GM23338 (cell line): Measurements from ENCODE around the gene BRD7. TPM values are rescaled to one million over a fixed set of nuclear protein-coding genes. Genes with fewer than 3 reads are reported as not detected.

Source experiments
- ATAC-seq: fragments of 200-7000 bp; cut with Tn5 transposase; 3 replicates; pipeline ENCODE4 v1.9.1; 2020
- DNase-seq: peaks from one replicate; pipeline ENCODE4 v3.0.0-alpha.2; 2015; ENCODE audit warnings: low spot score
- H2AFZ ChIP-seq: fragments of 200-600 bp; sonication (generic); 2 replicates; pipeline ENCODE4 v1.8.0; 2016; ENCODE audit warnings: antibody characterized with exemption, mild to moderate bottlenecking, moderate library complexity
- H3F3A ChIP-seq: fragments of 200-600 bp; sonication (generic); replicated peaks from 2 replicates; pipeline ENCODE4 v1.8.0; 2017; ENCODE audit warnings: antibody characterized with exemption, mixed run types, low read depth
- H3K27ac ChIP-seq: fragments of 200-600 bp; sonication (generic); 2 replicates; pipeline ENCODE4 v1.6.1; 2016; ENCODE audit warnings: low read depth
- H3K27me3 ChIP-seq: fragments of 200-600 bp; sonication (generic); 2 replicates; pipeline ENCODE4 v1.8.0; 2016; ENCODE audit warnings: mild to moderate bottlenecking, mixed run types, moderate library complexity; ENCODE audit not compliant: insufficient read depth
- H3K36me3 ChIP-seq: fragments of 200-600 bp; sonication (generic); 2 replicates; pipeline ENCODE4 v1.8.0; 2016; ENCODE audit warnings: mild to moderate bottlenecking; ENCODE audit not compliant: insufficient read depth
- H3K4me1 ChIP-seq: fragments of 200-600 bp; sonication (generic); 2 replicates; pipeline ENCODE4 v1.8.0; 2016; ENCODE audit warnings: mild to moderate bottlenecking, moderate library complexity; ENCODE audit not compliant: insufficient read depth
- H3K4me2 ChIP-seq: fragments of 200-600 bp; sonication (generic); 2 replicates; pipeline ENCODE4 v1.7.1; 2017; ENCODE audit warnings: mixed run types
- H3K4me3 ChIP-seq: fragments of 200-600 bp; sonication (generic); 2 replicates; pipeline ENCODE4 v1.6.1; 2016; ENCODE audit warnings: mixed run types
- H3K79me2 ChIP-seq: fragments of 200-600 bp; sonication (generic); replicated peaks from 2 replicates; pipeline ENCODE4 v1.8.0; 2017; ENCODE audit warnings: mild to moderate bottlenecking; ENCODE audit not compliant: insufficient read depth
- H3K9me2 ChIP-seq: fragments of 200-600 bp; sonication (generic); 2 replicates; pipeline ENCODE4 v1.8.0; 2017; ENCODE audit not compliant: insufficient read depth
- H4K20me1 ChIP-seq: fragments of 200-600 bp; sonication (generic); replicated peaks from 2 replicates; pipeline ENCODE4 v1.8.0; 2017; ENCODE audit warnings: mild to moderate bottlenecking; ENCODE audit not compliant: insufficient read depth
- H3K27ac Mint-ChIP-seq: 2 replicates; pipeline ENCODE4 v1.8.0; 2020; ENCODE audit warnings: inconsistent platforms, mild to moderate bottlenecking, moderate library complexity, mixed read lengths
- H3K27me3 Mint-ChIP-seq: 3 replicates; pipeline ENCODE4 v1.8.0; 2022; ENCODE audit warnings: low read depth, mild to moderate bottlenecking, moderate library complexity, mixed read lengths, inconsistent platforms; ENCODE audit not compliant: insufficient read depth, poor library complexity
- H3K36me3 Mint-ChIP-seq: 3 replicates; pipeline ENCODE4 v1.8.0; 2021; ENCODE audit warnings: low read depth, mild to moderate bottlenecking, inconsistent platforms, moderate library complexity, mixed read lengths
- H3K4me1 Mint-ChIP-seq: 3 replicates; pipeline ENCODE4 v1.8.0; 2020; ENCODE audit warnings: mild to moderate bottlenecking, inconsistent platforms, mixed read lengths
- H3K4me3 Mint-ChIP-seq: 3 replicates; pipeline ENCODE4 v1.8.0; 2021; ENCODE audit warnings: moderate library complexity, mild to moderate bottlenecking, inconsistent platforms, mixed read lengths
- H3K9me3 Mint-ChIP-seq: 3 replicates; pipeline ENCODE4 v1.8.0; 2020; ENCODE audit warnings: moderate library complexity, mild to moderate bottlenecking, inconsistent platforms, mixed read lengths
- EZH2phosphoT487 ChIP-seq: fragments of 200-600 bp; sonication (generic); IDR thresholded peaks from one replicate; pipeline ENCODE4 v1.8.1; 2018; ENCODE audit warnings: antibody characterized with exemption; ENCODE audit not compliant: unreplicated experiment
- JUNB ChIP-seq: IDR thresholded peaks from one replicate; pipeline ENCODE4 v1.6.1; 2016; ENCODE audit warnings: antibody characterized with exemption; ENCODE audit not compliant: unreplicated experiment
- POLR2AphosphoS5 ChIP-seq: IDR thresholded peaks from 2 replicates; pipeline ENCODE4 v1.6.1; 2016; ENCODE audit warnings: antibody characterized with exemption, low read depth
- STAT1 ChIP-seq: IDR thresholded peaks from one replicate; pipeline ENCODE4 v1.6.1; 2016; ENCODE audit warnings: antibody characterized with exemption; ENCODE audit not compliant: unreplicated experiment
- ZNF331 ChIP-seq: fragments of 250-450 bp; sonication (Bioruptor Pico); IDR thresholded peaks from 2 replicates; pipeline ENCODE4 v1.5.0; 2020; ENCODE audit warnings: low read depth, mild to moderate bottlenecking, moderate library complexity
- polyA plus RNA-seq: library from polyadenylated mRNA; unstranded; fragments of >200 nt; fragmentation: Nextera tagmentation; extraction: Ambion mirVana; gene quantifications from 2 replicates; pipeline ENCODE4 v1.2.1, GENCODE V29; 2016
- total RNA-seq: library from RNA; depleted of rRNA; stranded (reverse); fragments of >200 nt; shearing (Covaris generic); gene quantifications from 2 replicates; pipeline ENCODE4 v1.2.3, GENCODE V29; 2014
- TF ChIP-seq, protein P1 (sequence below): IDR thresholded peaks from one replicate; pipeline ENCODE4 v1.6.1; 2018; ENCODE audit warnings: antibody characterized with exemption; ENCODE audit not compliant: unreplicated experiment
- TF ChIP-seq, protein P2 (sequence below): fragments of 250-450 bp; sonication (Bioruptor Pico); IDR thresholded peaks from 2 replicates; pipeline ENCODE4 v1.5.0; 2020; ENCODE audit warnings: mild to moderate bottlenecking, moderate library complexity

Gene BRD7
- total and polyA plus RNA-seq, 2 experiments from 2014 or later = 93.0 to 149 TPM

DNA sequence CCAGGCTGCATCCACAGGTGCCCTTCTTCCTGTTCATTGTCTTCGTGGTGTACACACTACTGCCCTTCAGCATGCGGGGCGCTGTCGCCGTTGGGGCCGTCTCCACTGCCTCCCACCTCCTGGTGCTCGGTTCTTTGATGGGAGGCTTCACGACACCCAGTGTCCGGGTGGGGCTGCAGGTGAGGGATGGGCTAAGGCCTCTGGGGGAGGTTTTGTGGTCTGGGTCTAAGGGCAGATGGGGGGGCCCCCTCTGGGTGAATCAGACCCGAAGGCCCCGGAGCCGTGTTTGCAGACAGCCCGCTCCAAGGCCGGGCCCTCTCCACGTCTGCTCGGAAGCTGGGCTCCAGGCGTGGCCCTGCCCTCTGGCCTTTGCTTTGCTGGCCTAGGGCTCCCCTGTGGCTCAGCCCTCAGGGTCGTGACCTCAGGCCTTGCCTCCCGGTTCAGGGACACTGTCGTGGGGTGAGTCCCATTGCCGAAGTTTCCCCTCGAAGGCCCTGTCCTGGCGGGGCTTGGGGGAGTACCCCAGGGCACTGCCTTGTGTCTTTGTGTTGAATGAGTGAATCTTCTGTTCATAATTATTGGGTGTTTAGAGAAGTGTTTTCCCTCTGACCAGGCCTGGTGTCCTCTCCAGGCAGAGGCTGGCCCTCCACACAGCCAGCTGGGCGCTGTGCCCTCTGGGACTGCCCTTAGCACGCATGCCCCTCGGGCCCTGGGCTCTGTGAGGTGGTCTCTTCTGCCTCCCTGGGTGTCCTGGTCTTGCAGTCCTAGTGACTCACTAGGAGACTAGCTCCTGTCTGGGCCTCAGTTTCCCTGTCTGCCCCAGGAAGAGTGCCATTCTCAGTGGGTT lies 76.8 kb downstream of the BRD7 start:
- no peak overlapping the region for H3K4me2 ChIP-seq
- DNase-seq (no peak), ATAC-seq (no peak)
- H3K4me3 ChIP-seq = no peak overlapping the region
- H3K79me2 ChIP-seq = no peaks in the 10 kb centered on the region
- no peaks in the 10 kb centered on the region for H3K4me1 ChIP-seq
- TF ChIP-seq POLR2AphosphoS5 = no peak
- no peak for TF ChIP-seq EZH2phosphoT487
- TF ChIP-seq JUNB = no peak
- TF ChIP-seq STAT1 = no peak
- TF ChIP-seq, protein P1, sequence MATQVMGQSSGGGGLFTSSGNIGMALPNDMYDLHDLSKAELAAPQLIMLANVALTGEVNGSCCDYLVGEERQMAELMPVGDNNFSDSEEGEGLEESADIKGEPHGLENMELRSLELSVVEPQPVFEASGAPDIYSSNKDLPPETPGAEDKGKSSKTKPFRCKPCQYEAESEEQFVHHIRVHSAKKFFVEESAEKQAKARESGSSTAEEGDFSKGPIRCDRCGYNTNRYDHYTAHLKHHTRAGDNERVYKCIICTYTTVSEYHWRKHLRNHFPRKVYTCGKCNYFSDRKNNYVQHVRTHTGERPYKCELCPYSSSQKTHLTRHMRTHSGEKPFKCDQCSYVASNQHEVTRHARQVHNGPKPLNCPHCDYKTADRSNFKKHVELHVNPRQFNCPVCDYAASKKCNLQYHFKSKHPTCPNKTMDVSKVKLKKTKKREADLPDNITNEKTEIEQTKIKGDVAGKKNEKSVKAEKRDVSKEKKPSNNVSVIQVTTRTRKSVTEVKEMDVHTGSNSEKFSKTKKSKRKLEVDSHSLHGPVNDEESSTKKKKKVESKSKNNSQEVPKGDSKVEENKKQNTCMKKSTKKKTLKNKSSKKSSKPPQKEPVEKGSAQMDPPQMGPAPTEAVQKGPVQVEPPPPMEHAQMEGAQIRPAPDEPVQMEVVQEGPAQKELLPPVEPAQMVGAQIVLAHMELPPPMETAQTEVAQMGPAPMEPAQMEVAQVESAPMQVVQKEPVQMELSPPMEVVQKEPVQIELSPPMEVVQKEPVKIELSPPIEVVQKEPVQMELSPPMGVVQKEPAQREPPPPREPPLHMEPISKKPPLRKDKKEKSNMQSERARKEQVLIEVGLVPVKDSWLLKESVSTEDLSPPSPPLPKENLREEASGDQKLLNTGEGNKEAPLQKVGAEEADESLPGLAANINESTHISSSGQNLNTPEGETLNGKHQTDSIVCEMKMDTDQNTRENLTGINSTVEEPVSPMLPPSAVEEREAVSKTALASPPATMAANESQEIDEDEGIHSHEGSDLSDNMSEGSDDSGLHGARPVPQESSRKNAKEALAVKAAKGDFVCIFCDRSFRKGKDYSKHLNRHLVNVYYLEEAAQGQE = no peak
- no peak for TF ChIP-seq ZNF331 (CRISPR knock-in tag)
- TF ChIP-seq, protein P2, sequence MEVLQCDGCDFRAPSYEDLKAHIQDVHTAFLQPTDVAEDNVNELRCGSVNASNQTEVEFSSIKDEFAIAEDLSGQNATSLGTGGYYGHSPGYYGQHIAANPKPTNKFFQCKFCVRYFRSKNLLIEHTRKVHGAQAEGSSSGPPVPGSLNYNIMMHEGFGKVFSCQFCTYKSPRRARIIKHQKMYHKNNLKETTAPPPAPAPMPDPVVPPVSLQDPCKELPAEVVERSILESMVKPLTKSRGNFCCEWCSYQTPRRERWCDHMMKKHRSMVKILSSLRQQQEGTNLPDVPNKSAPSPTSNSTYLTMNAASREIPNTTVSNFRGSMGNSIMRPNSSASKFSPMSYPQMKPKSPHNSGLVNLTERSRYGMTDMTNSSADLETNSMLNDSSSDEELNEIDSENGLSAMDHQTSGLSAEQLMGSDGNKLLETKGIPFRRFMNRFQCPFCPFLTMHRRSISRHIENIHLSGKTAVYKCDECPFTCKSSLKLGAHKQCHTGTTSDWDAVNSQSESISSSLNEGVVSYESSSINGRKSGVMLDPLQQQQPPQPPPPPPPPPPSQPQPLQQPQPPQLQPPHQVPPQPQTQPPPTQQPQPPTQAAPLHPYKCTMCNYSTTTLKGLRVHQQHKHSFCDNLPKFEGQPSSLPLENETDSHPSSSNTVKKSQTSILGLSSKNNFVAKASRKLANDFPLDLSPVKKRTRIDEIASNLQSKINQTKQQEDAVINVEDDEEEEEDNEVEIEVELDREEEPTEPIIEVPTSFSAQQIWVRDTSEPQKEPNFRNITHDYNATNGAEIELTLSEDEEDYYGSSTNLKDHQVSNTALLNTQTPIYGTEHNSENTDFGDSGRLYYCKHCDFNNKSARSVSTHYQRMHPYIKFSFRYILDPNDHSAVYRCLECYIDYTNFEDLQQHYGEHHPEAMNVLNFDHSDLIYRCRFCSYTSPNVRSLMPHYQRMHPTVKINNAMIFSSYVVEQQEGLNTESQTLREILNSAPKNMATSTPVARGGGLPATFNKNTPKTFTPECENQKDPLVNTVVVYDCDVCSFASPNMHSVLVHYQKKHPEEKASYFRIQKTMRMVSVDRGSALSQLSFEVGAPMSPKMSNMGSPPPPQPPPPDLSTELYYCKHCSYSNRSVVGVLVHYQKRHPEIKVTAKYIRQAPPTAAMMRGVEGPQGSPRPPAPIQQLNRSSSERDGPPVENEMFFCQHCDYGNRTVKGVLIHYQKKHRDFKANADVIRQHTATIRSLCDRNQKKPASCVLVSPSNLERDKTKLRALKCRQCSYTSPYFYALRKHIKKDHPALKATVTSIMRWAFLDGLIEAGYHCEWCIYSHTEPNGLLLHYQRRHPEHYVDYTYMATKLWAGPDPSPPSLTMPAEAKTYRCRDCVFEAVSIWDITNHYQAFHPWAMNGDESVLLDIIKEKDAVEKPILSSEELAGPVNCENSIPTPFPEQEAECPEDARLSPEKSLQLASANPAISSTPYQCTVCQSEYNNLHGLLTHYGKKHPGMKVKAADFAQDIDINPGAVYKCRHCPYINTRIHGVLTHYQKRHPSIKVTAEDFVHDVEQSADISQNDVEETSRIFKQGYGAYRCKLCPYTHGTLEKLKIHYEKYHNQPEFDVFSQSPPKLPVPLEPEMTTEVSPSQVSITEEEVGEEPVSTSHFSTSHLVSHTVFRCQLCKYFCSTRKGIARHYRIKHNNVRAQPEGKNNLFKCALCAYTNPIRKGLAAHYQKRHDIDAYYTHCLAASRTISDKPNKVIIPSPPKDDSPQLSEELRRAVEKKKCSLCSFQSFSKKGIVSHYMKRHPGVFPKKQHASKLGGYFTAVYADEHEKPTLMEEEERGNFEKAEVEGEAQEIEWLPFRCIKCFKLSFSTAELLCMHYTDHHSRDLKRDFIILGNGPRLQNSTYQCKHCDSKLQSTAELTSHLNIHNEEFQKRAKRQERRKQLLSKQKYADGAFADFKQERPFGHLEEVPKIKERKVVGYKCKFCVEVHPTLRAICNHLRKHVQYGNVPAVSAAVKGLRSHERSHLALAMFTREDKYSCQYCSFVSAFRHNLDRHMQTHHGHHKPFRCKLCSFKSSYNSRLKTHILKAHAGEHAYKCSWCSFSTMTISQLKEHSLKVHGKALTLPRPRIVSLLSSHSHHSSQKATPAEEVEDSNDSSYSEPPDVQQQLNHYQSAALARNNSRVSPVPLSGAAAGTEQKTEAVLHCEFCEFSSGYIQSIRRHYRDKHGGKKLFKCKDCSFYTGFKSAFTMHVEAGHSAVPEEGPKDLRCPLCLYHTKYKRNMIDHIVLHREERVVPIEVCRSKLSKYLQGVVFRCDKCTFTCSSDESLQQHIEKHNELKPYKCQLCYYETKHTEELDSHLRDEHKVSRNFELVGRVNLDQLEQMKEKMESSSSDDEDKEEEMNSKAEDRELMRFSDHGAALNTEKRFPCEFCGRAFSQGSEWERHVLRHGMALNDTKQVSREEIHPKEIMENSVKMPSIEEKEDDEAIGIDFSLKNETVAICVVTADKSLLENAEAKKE = no peak
- no peaks in the 10 kb centered on the region for H3K9me3 Mint-ChIP-seq
- H3K4me1 Mint-ChIP-seq = no peaks in the 10 kb centered on the region
- H3K4me3 Mint-ChIP-seq = no peak overlapping the region
- no peak overlapping the region for H3K27ac ChIP-seq
- H3K27ac Mint-ChIP-seq = no peak overlapping the region
- H3F3A ChIP-seq = no peaks in the 10 kb centered on the region
- H2AFZ ChIP-seq = no peak overlapping the region
- no peaks in the 10 kb centered on the region for H3K27me3 ChIP-seq
- H4K20me1 ChIP-seq = no peaks in the 10 kb centered on the region
- no peaks in the 10 kb centered on the region for H3K9me2 ChIP-seq
- H3K36me3 Mint-ChIP-seq = no peaks in the 10 kb centered on the region; the same call in 2 of the 3 replicates
- H3K36me3 ChIP-seq = no peaks in the 10 kb centered on the region
- H3K27me3 Mint-ChIP-seq = no peaks in the 10 kb centered on the region
